Duodenal mucosa (tissue), 2 donors: Measurements from ENCODE around the gene FOXO4.

Experiments
- H3K27ac ChIP-seq: one replicate; pipeline ENCODE4 v1.7.0; 2013; ENCODE audit warnings: low read depth, low read length
- H3K27me3 ChIP-seq, 2 donors: one replicate each; pipeline ENCODE4 v1.7.0; 2013; ENCODE audit warnings: low read length in 2 of 2, control low read depth in 1 of 2; ENCODE audit not compliant: insufficient read depth in 2 of 2, control insufficient read depth in 1 of 2
- H3K36me3 ChIP-seq, 2 donors: one replicate each; pipeline ENCODE4 v1.7.0; 2013; ENCODE audit warnings: low read length in 2 of 2, control low read depth in 1 of 2; ENCODE audit not compliant: insufficient read depth in 2 of 2, control insufficient read depth in 1 of 2
- H3K4me1 ChIP-seq, 2 donors: one replicate each; pipeline ENCODE4 v1.7.0; 2013; ENCODE audit warnings: low read length in 2 of 2, control low read depth in 1 of 2; ENCODE audit not compliant: insufficient read depth in 2 of 2, control insufficient read depth in 1 of 2
- H3K4me3 ChIP-seq, 2 donors: one replicate each; pipeline ENCODE4 v1.7.0; 2013; ENCODE audit warnings: low read length in 2 of 2, low read depth in 1 of 2
- H3K9ac ChIP-seq, 2 donors: one replicate each; pipeline ENCODE4 v1.7.0; 2013; ENCODE audit warnings: low read length in 2 of 2, low read depth in 1 of 2
- H3K9me3 ChIP-seq, 2 donors: one replicate each; pipeline ENCODE4 v1.7.0; 2013; ENCODE audit warnings: low read length in 2 of 2, control low read depth in 1 of 2; ENCODE audit not compliant: control insufficient read depth in 1 of 2

The FOXO4 gene

GRCh38 chrX:71140440-71140839, 44.8 kb downstream of the FOXO4 start:
- Histone ChIP-seq H3K36me3 (peaks cover 21 to 44% of the 10 kb centered on the region in 2 donors), H3K27me3 (no peaks in the 10 kb centered on the region), H3K9me3 (no peaks in the 10 kb centered on the region), H3K9ac (no peak overlapping the region), H3K27ac (no peak overlapping the region), H3K4me3 (no peak overlapping the region), H3K4me1 (peaks cover 0 to 3% of the 10 kb centered on the region in 2 donors)

- Histone ChIP-seq H3K4me1 (peaks cover 5 to 10% of the 10 kb centered on the region in 2 donors), H3K27me3 (no peaks in the 10 kb centered on the region), H3K9me3 (no peaks in the 10 kb centered on the region), H3K27ac (no peak overlapping the region), H3K9ac (no peak overlapping the region), H3K4me3 (no peak overlapping the region), H3K36me3 (peaks cover 7 to 19% of the 10 kb centered on the region in 2 donors)
Observed at GRCh38 chrX:71143508-71143907, 47.9 kb downstream of the FOXO4 start.

- H3K9me3 ChIP-seq = no peaks in the 10 kb centered on the region
- no peak within 1 kb of the TSS for H3K4me3 ChIP-seq
- H3K27me3 ChIP-seq = no peaks in the 10 kb centered on the region
- peaks cover 5 to 10% of the 10 kb centered on the region in 2 donors for H3K4me1 ChIP-seq
- H3K9ac ChIP-seq = no peak within 1 kb of the TSS
- no peak within 1 kb of the TSS for H3K27ac ChIP-seq
- H3K36me3 ChIP-seq = peaks cover 0 to 12% of the 10 kb centered on the region in 2 donors
Observed at GRCh38 chrX:71144651-71145050, 49.0 kb downstream of the FOXO4 start, which contains the start of gene NLGN3. NLGN3 (plus strand) TSS chrX:71144841; CDS start chrX:71147750, 2,909 bp downstream.

- H3K4me3 ChIP-seq = no peak overlapping the region
- no peaks in the 10 kb centered on the region for H3K36me3 ChIP-seq
- no peak overlapping the region for H3K9ac ChIP-seq
- peaks cover 5 to 10% of the 10 kb centered on the region in 2 donors for H3K4me1 ChIP-seq
- H3K27me3 ChIP-seq = no peaks in the 10 kb centered on the region
- no peak overlapping the region for H3K27ac ChIP-seq
- H3K9me3 ChIP-seq = no peaks in the 10 kb centered on the region
Observed at GRCh38 chrX:71147496-71148277, 52.0 kb downstream of the FOXO4 start.

- Histone ChIP-seq H3K4me1 (peaks cover 5 to 10% of the 10 kb centered on the region in 2 donors), H3K4me3 (no peak overlapping the region), H3K27ac (no peak overlapping the region), H3K36me3 (no peaks in the 10 kb centered on the region), H3K9me3 (no peaks in the 10 kb centered on the region), H3K27me3 (no peaks in the 10 kb centered on the region), H3K9ac (no peak overlapping the region)
Observed at GRCh38 chrX:71148278-71148663, 52.6 kb downstream of the FOXO4 start.

- Histone ChIP-seq H3K27ac (no peak overlapping the region), H3K36me3 (no peaks in the 10 kb centered on the region), H3K4me3 (no peak overlapping the region), H3K27me3 (no peaks in the 10 kb centered on the region), H3K4me1 (peaks cover 3 to 4% of the 10 kb centered on the region in 2 donors), H3K9me3 (no peaks in the 10 kb centered on the region), H3K9ac (no peak overlapping the region)
Observed at GRCh38 chrX:71151366-71151765, 55.7 kb downstream of the FOXO4 start.
